Urinary bladder (tissue), 4 donors: ENCODE results near the gene ALK. TPM values are rescaled to one million over a fixed set of nuclear protein-coding genes. Genes with fewer than 3 reads are reported as not detected.

Experiments used
- DNase-seq: peaks from one replicate; pipeline ENCODE4 v3.0.0-alpha.2; 2015; ENCODE audit errors: extremely low spot score
- H3K27ac ChIP-seq: one replicate; pipeline ENCODE4 v1.5.1; 2013; ENCODE audit warnings: low read depth, mild to moderate bottlenecking, moderate library complexity
- H3K36me3 ChIP-seq: one replicate; pipeline ENCODE4 v1.6.1; 2013; ENCODE audit warnings: mild to moderate bottlenecking, moderate library complexity; ENCODE audit not compliant: insufficient read depth
- H3K4me1 ChIP-seq: one replicate; pipeline ENCODE4 v1.6.1; 2013; ENCODE audit warnings: mild to moderate bottlenecking, moderate library complexity; ENCODE audit not compliant: insufficient read depth
- H3K4me3 ChIP-seq: one replicate; pipeline ENCODE4 v1.5.1; 2013; ENCODE audit warnings: low read depth, low read length
- WGBS: extraction: QIAGEN DNeasy Blood & Tissue Kit; methylation state at CpG from one replicate; pipeline ENCODE4 v1.1.7; 2013; 5-methylcytosine and 5-hydroxymethylcytosine counted together
- polyA plus RNA-seq: library from polyadenylated mRNA; stranded (reverse); fragments of 200-250 nt; gene quantifications from one replicate; pipeline ENCODE4 v1.2.3, GENCODE V29; 2013
- total RNA-seq: library from RNA; depleted of rRNA; stranded (reverse); fragments of >200 nt; gene quantifications from one replicate; pipeline ENCODE4 v1.2.3, GENCODE V29; 2014
- donor health status: healthy with polysubstance abuse.
- donor health status: healthy.

The ALK gene
- 1.0 TPM for total RNA-seq
- 0.29 TPM for polyA plus RNA-seq

DNA sequence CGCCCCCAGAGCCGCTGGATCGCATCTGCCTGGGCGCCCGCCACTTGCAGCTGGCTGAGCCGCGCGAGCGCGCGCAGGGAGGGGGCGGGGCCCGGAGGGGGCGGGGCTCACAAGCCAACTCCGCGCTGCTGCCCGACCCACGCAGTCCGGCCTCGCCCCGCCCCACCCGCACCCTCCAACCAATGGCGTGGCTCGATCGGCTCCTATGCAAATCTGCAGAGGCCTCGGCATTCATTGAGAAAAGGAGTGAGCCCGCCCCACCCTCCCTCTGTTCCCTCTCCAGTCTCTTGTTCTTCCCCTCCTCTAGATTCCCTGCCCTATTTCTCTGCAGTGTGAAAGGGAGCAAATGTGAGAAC lies at the start of gene ALK:
TSS of gene ALK (minus strand) at position 27 of the 356 bp plus-strand sequence. CDS start 927 bp downstream, outside the sequence.
- under 1% methylated on average over 27 of the region's 27 CpGs for WGBS
- H3K36me3 ChIP-seq: no peaks in the 10 kb centered on the region
- H3K27ac ChIP-seq: no peak within 1 kb of the TSS
- no peaks in the 10 kb centered on the region for H3K4me1 ChIP-seq
- DNase-seq: peak; percentile 81
- peak within 1 kb of the TSS; percentile 21 for H3K4me3 ChIP-seq

DNA sequence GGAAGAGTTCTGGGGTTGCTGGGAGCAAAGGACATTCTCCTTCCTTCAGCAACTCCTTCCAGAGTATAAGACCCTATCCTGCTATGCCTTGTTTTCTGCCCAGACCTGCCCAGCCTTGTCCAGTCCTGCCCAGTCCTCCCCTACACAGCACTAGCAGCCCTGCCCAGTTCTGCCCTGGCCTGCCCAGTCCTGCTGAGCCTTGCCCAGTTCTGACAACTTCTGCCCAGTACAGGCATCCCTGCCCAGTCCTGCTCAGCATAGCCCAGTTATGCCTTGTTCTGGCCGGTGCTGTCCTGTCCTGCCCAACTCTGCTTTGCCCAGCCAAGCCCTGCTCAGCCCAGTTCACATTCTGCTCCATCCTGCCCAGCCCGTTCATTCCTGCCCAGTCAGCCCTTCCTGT lies 44.9 kb upstream of the ALK start:
- 69% methylated on average over 2 of the region's 2 CpGs for WGBS
- no peaks in the 10 kb centered on the region for H3K4me1 ChIP-seq
- DNase-seq: no peak

GRCh38 chr2:29963972-29964570 lies 42.7 kb upstream of the ALK start:
- Histone ChIP-seq H3K27ac (no peak overlapping the region), H3K36me3 (no peaks in the 10 kb centered on the region), H3K4me1 (no peaks in the 10 kb centered on the region), H3K4me3 (no peak overlapping the region)
- WGBS: 44% methylated on average over 3 of the region's 3 CpGs
- no peak for DNase-seq

More for the DNA sequence above, 44.9 kb upstream of the ALK start:
- H3K36me3 ChIP-seq: no peaks in the 10 kb centered on the region
- no peak overlapping the region for H3K27ac ChIP-seq
- no peak overlapping the region for H3K4me3 ChIP-seq

- H3K4me1 ChIP-seq: no peaks in the 10 kb centered on the region
- 68% methylated on average over 4 of the region's 4 CpGs for WGBS
- DNase-seq: no peak
- no peak overlapping the region for H3K4me3 ChIP-seq
- H3K36me3 ChIP-seq: no peaks in the 10 kb centered on the region
- H3K27ac ChIP-seq: no peak overlapping the region
Observed at GRCh38 chr2:29962922-29963321, 41.5 kb upstream of the ALK start.

- Histone ChIP-seq H3K27ac (no peak overlapping the region), H3K4me1 (no peaks in the 10 kb centered on the region), H3K36me3 (no peaks in the 10 kb centered on the region), H3K4me3 (no peak overlapping the region)
- no peak for DNase-seq
Observed at GRCh38 chr2:29954316-29954715, 32.9 kb upstream of the ALK start.

GRCh38 chr2:29952973-29953372 lies 31.6 kb upstream of the ALK start:
- Histone ChIP-seq H3K4me1 (no peaks in the 10 kb centered on the region), H3K27ac (no peak overlapping the region), H3K36me3 (no peaks in the 10 kb centered on the region), H3K4me3 (no peak overlapping the region)
- DNase-seq: no peak

GRCh38 chr2:29951576-29951975 lies 30.2 kb upstream of the ALK start:
- Histone ChIP-seq H3K4me1 (no peaks in the 10 kb centered on the region), H3K27ac (no peak overlapping the region), H3K36me3 (no peaks in the 10 kb centered on the region), H3K4me3 (no peak overlapping the region)
- 10% methylated on average over 1 of the region's 1 CpG for WGBS
- DNase-seq: no peak

DNA sequence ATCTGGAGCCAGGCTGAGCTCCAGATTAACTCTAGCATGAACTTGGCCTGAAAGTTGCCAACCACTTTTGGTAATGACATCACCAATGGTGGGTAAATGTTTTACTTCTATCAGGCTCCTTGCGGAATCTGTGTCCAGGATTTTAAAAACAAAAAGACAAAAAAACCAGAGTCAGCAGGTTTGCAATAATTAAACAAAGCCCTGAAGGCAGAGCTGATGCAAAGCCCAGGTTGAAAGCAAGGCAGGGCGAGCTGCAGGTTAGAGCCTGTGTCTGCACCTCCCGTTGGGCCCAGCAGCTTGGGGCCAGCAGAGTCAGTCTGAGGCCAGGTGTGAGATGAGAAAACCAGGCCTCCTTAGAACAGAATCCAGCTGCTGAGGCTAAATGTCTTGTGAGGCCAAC lies 29.1 kb upstream of the ALK start:
- no peak for DNase-seq
- 62% methylated on average over 3 of the region's 3 CpGs for WGBS

DNA sequence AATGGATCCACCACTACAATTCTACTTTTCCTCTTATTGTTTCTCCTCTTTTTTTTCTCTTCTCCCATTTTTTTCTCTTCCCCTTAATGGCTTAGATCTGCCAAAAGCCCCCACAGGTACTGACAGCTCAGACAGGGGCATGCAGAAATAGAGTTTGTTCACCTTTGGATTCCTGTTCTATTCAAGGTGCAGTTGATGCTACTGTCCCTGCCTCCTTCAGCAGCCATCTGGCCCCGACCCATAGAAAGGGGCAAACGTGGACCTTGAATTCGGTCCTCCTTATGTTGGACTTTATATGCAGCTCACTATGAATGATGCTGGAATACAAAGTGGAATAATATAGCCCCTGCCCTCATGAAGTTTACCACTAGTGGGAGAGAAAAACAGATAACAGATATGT lies 27.7 kb upstream of the ALK start:
- H3K4me1 ChIP-seq: no peaks in the 10 kb centered on the region
- no peaks in the 10 kb centered on the region for H3K36me3 ChIP-seq
- no peak overlapping the region for H3K27ac ChIP-seq
- 87% methylated on average over 3 of the region's 3 CpGs for WGBS
- H3K4me3 ChIP-seq: no peak overlapping the region
- no peak for DNase-seq

More for the DNA sequence above, 29.1 kb upstream of the ALK start:
- no peaks in the 10 kb centered on the region for H3K36me3 ChIP-seq
- H3K4me1 ChIP-seq: no peaks in the 10 kb centered on the region
- no peak overlapping the region for H3K4me3 ChIP-seq
- H3K27ac ChIP-seq: no peak overlapping the region

DNA sequence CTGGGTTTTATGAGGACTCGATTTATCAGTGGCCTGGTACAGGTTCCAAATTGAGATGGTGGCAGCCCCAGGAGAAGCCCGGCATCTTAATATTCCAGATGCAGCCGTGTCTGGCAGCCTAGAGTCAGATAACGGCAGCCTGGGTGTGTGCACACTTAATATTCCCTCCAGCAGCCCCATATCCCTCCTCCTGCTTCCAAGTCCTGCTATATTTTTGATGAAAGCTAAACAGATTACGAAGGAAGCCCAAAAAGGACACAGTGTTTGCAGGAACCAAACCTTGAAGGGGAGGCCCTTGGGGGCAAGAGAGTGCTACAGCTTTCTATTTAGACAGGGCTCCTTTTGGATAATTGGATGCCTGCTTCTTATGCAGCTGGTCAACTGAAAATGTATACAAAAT lies 25.1 kb upstream of the ALK start:
- Histone ChIP-seq H3K4me3 (no peak overlapping the region), H3K27ac (no peak overlapping the region), H3K4me1 (no peaks in the 10 kb centered on the region), H3K36me3 (no peaks in the 10 kb centered on the region)
- DNase-seq: no peak
- WGBS: 52% methylated on average over 5 of the region's 5 CpGs

GRCh38 chr2:29942711-29943110 lies 21.3 kb upstream of the ALK start:
- H3K27ac ChIP-seq: no peak overlapping the region
- H3K4me3 ChIP-seq: no peak overlapping the region
- no peaks in the 10 kb centered on the region for H3K36me3 ChIP-seq
- WGBS: 79% methylated on average over 3 of the region's 3 CpGs
- H3K4me1 ChIP-seq: no peaks in the 10 kb centered on the region
- DNase-seq: no peak

GRCh38 chr2:29940706-29941105 lies 19.3 kb upstream of the ALK start:
- Histone ChIP-seq H3K27ac (no peak overlapping the region), H3K36me3 (no peaks in the 10 kb centered on the region), H3K4me1 (no peaks in the 10 kb centered on the region), H3K4me3 (no peak overlapping the region)
- peak; percentile 55 for DNase-seq
- 27% methylated on average over 5 of the region's 5 CpGs for WGBS

GRCh38 chr2:29936020-29936419 lies 14.6 kb upstream of the ALK start:
- no peak for DNase-seq
- 57% methylated on average over 8 of the region's 8 CpGs for WGBS
- no peaks in the 10 kb centered on the region for H3K36me3 ChIP-seq
- no peaks in the 10 kb centered on the region for H3K4me1 ChIP-seq
- H3K27ac ChIP-seq: no peak overlapping the region
- H3K4me3 ChIP-seq: no peak overlapping the region

DNA sequence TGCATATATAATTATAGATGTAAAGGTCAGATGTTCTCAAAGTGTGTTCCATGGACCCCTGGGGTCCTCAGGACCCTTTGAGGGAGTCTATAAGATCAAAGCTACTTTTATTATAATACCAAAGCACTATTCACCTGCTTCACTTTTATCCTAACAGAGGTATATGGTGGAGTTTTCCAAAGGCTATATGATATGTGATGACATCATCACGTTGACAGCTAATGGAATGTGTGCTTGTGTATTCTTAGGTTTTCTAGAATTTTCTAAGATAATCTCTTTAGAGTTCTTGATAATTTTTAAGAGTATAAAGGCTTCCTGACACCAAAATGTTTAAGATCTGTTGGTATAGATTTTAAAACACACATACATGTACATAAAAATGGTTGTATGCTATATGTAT lies 10.4 kb upstream of the ALK start:
- 60% methylated on average over 1 of the region's 1 CpG for WGBS
- H3K36me3 ChIP-seq: no peaks in the 10 kb centered on the region
- no peak for DNase-seq
- no peak overlapping the region for H3K4me3 ChIP-seq
- H3K27ac ChIP-seq: no peak overlapping the region
- H3K4me1 ChIP-seq: no peaks in the 10 kb centered on the region

- Histone ChIP-seq H3K27ac (no peak overlapping the region), H3K36me3 (no peaks in the 10 kb centered on the region), H3K4me1 (no peaks in the 10 kb centered on the region), H3K4me3 (no peak overlapping the region)
- 23% methylated on average over 3 of the region's 3 CpGs for WGBS
- peak; percentile 47 for DNase-seq
Observed at GRCh38 chr2:29923110-29923721, 1.8 kb upstream of the ALK start.
